OCI-LY7 (cell line): Measurements from ENCODE around the gene APOL1.

Experiments used
- CTCF ChIP-seq: fragments of 200-600 bp; sonication (generic); conservative IDR thresholded peaks from 2 replicates; pipeline ENCODE4 v1.5.1; 2014; ENCODE audit warnings: mild to moderate bottlenecking, antibody characterized with exemption, low read length, moderate library complexity, mixed read lengths
- EZH2phosphoT487 ChIP-seq: fragments of 200-600 bp; sonication (generic); IDR thresholded peaks from 2 replicates; pipeline ENCODE4 v1.6.1; 2018; ENCODE audit warnings: low read depth, borderline replicate concordance, mild to moderate bottlenecking, mixed run types, antibody characterized with exemption, low read length, moderate library complexity, mixed read lengths

DNA sequence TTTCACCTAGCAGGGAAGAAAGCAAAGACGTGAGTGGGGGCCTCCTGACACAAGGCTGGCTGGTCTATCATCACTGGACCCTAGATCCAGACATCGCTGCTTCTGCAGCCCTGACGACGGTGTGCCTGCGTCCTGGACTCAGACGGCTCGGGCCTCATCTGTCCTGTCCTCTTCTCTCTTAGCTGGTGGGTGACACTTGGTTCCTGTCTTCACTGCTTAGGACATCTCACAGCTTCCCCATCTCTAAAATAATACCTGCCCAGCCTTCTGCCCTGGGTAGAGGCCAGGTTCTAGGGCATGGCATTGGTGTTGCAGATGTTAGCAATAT, 41.3 kb downstream of the APOL1 start:
- TF ChIP-seq CTCF: no peak
- TF ChIP-seq EZH2phosphoT487: no peak
